Parathyroid adenoma (tissue), 2 donors: ENCODE data around the gene PPIP5K2.

Experiments
- H2AFZ ChIP-seq: fragments of 300-600 bp; sonication (generic); one replicate; pipeline ENCODE4 v1.7.0; 2017; ENCODE audit warnings: antibody characterized with exemption, mild to moderate bottlenecking
- H3K27ac ChIP-seq: fragments of 300-600 bp; sonication (generic); one replicate; pipeline ENCODE4 v1.7.0; 2017
- H3K27me3 ChIP-seq: fragments of 300-600 bp; sonication (generic); one replicate; pipeline ENCODE4 v1.7.0; 2017; ENCODE audit warnings: low read length; ENCODE audit not compliant: control insufficient read depth, insufficient read depth
- H3K36me3 ChIP-seq: fragments of 300-600 bp; sonication (generic); one replicate; pipeline ENCODE4 v1.7.0; 2017; ENCODE audit warnings: low read length; ENCODE audit not compliant: control insufficient read depth, insufficient read depth
- H3K4me1 ChIP-seq: fragments of 300-600 bp; sonication (generic); one replicate; pipeline ENCODE4 v1.7.0; 2017; ENCODE audit warnings: control low read depth
- H3K4me2 ChIP-seq: fragments of 300-600 bp; sonication (generic); one replicate; pipeline ENCODE4 v1.7.0; 2017; ENCODE audit warnings: low read length
- H3K4me3 ChIP-seq: fragments of 300-600 bp; sonication (generic); one replicate; pipeline ENCODE4 v1.7.0; 2017; ENCODE audit warnings: low read depth, low read length
- H3K79me2 ChIP-seq: fragments of 300-600 bp; sonication (generic); one replicate; pipeline ENCODE4 v1.7.0; 2017; ENCODE audit warnings: control low read depth
- H3K9ac ChIP-seq: fragments of 300-600 bp; sonication (generic); one replicate; pipeline ENCODE4 v1.7.0; 2017; ENCODE audit warnings: mild to moderate bottlenecking
- H3K9me3 ChIP-seq: fragments of 300-600 bp; sonication (generic); one replicate; pipeline ENCODE4 v1.7.0; 2017; ENCODE audit warnings: low read length; ENCODE audit not compliant: control insufficient read depth
- TF ChIP-seq, protein P1 (sequence below): fragments of 300-600 bp; sonication (generic); IDR thresholded peaks from one replicate; pipeline ENCODE4 v1.7.0; 2017; ENCODE audit warnings: antibody characterized with exemption, mild to moderate bottlenecking
- donor health status: primary hyperparathyroidism.

Gene PPIP5K2

DNA sequence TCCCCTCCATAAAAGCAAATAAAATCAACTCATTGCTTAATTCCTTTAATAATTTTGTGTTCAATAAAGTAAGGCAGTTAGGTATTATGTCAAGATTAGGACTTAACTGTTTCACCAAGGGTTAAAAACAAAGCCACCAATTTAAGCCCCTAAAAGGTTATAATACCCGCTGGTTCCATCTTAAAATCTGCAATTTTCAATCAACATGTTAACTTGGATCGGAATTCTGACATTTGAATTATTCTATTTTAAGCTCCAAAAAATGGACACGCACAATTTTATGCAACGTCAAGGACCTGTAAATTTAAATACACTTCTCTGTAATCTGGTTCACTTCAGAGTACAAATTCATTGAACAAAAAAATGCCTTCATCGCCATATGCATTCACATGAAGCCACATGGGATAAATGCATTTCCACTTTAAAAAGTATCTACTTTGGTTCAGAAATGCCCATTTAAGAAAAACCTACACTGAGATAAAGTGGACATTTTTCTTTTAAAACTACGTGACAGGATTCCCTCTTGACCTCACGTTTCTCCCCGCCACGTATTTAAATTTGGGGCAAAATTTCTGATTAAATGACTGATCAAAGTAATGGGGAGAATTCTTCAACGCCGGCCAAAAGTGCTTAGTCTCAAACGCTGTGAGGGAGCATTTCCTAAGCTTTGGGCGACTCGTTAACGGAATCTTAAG lies 884 bp upstream of the PPIP5K2 start:
- H3K4me1 ChIP-seq, result no peaks in the 10 kb centered on the region
- peak overlapping the region; percentile 95 for H3K4me3 ChIP-seq
- peak overlapping the region; percentile 94 for H3K27ac ChIP-seq
- H3K79me2 ChIP-seq, result peaks cover 21% of the 10 kb centered on the region
- H3K4me2 ChIP-seq, result peak overlapping the region; percentile 91
- peak overlapping the region; percentile 95 for H2AFZ ChIP-seq
- no peaks in the 10 kb centered on the region for H3K27me3 ChIP-seq
- H3K9ac ChIP-seq, result peak overlapping the region; percentile 78
- TF ChIP-seq, protein P1, sequence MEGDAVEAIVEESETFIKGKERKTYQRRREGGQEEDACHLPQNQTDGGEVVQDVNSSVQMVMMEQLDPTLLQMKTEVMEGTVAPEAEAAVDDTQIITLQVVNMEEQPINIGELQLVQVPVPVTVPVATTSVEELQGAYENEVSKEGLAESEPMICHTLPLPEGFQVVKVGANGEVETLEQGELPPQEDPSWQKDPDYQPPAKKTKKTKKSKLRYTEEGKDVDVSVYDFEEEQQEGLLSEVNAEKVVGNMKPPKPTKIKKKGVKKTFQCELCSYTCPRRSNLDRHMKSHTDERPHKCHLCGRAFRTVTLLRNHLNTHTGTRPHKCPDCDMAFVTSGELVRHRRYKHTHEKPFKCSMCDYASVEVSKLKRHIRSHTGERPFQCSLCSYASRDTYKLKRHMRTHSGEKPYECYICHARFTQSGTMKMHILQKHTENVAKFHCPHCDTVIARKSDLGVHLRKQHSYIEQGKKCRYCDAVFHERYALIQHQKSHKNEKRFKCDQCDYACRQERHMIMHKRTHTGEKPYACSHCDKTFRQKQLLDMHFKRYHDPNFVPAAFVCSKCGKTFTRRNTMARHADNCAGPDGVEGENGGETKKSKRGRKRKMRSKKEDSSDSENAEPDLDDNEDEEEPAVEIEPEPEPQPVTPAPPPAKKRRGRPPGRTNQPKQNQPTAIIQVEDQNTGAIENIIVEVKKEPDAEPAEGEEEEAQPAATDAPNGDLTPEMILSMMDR, result no peak
- H3K9me3 ChIP-seq, result no peaks in the 10 kb centered on the region
- H3K36me3 ChIP-seq, result no peaks in the 10 kb centered on the region

DNA sequence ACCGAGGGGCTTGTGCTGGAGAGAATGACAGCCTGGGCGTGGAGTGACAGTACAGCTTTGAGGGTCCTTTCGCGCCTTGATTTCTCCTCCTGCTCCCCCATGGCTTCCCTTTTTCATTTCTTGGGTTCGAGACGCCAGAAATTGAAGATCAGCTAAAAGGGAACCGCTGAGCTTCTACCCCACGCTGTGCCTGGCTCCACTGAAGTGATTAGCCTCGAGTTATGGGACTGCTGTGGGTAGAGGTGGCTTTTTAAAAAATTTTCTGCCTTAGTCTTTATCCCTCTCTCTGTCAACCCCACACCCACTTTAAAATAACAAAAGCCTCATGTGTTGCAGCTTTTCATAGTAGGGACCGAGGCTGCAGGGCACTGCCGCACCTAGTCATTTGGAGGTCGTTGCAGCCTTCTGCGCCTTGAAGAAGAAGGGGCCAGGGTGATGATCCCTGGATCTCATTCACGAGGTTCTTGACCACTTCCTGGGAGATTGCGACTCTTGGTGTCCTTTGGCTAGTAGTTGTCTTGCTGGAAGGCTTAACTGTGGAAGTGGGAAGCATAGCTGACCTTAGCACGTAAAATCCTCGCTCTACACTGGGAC lies 603 bp downstream of the PPIP5K2 start:
- peak overlapping the region; percentile 95 for H3K4me3 ChIP-seq
- peaks cover 18% of the 10 kb centered on the region for H3K79me2 ChIP-seq
- H3K9ac ChIP-seq, result peak overlapping the region; percentile 55
- H3K4me2 ChIP-seq, result peak overlapping the region; percentile 82
- no peaks in the 10 kb centered on the region for H3K27me3 ChIP-seq
- H3K27ac ChIP-seq, result peak overlapping the region; percentile 94
- TF ChIP-seq, protein P1, result no peak
- H3K9me3 ChIP-seq, result no peaks in the 10 kb centered on the region
- peak overlapping the region; percentile 95 for H2AFZ ChIP-seq
- H3K36me3 ChIP-seq, result no peaks in the 10 kb centered on the region
- no peaks in the 10 kb centered on the region for H3K4me1 ChIP-seq

DNA sequence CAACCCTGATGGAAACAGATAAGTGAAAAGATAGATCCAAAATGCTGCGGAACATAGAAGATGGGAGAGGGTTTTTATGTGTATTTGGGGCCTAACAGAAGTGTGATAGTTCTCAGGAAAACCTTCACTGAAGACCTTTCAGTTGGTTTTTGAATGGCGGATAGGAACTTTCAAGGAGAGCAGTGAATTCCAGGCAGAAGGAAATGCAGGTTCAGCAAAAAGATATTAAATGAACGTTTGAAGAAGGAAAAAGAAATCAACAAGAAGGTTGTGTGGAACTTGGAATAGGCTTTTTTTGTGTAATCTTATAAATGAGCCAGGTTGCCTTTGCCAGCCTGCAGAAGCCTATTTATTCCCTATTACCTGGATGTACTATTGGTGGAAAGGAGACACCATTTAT lies 2.1 kb downstream of the PPIP5K2 start:
- no peak overlapping the region for H2AFZ ChIP-seq
- TF ChIP-seq, protein P1, result no peak
- H3K4me2 ChIP-seq, result no peak overlapping the region
- no peak overlapping the region for H3K9ac ChIP-seq
- peaks cover 18% of the 10 kb centered on the region for H3K79me2 ChIP-seq
- H3K4me1 ChIP-seq, result no peaks in the 10 kb centered on the region
- no peak overlapping the region for H3K4me3 ChIP-seq
- no peaks in the 10 kb centered on the region for H3K9me3 ChIP-seq
- no peaks in the 10 kb centered on the region for H3K36me3 ChIP-seq
- H3K27me3 ChIP-seq, result no peaks in the 10 kb centered on the region
- no peak overlapping the region for H3K27ac ChIP-seq

DNA sequence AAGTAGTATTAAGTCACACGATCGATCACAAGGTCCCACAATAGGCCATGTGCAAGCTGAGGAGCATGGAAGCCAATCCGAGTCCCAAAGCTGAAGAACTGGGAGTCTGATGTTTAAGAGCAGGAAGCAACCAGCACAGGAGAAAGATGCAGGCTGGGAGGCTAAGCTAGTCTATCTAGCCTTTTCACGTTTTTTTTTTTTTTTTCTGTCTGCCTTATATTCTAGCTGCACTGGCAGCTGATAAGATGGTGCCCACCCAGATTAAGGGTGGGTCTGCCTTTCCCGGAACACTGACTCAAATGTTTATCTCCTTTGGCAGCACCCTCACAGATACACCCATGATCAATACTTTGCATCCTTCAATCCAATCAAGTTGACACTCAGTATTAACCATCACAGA lies 6.5 kb downstream of the PPIP5K2 start:
- Histone ChIP-seq H3K4me3 (no peak overlapping the region), H3K36me3 (no peaks in the 10 kb centered on the region), H3K4me2 (no peak overlapping the region), H3K4me1 (no peaks in the 10 kb centered on the region), H2AFZ (no peak overlapping the region), H3K27ac (no peak overlapping the region), H3K27me3 (no peaks in the 10 kb centered on the region), H3K79me2 (no peaks in the 10 kb centered on the region), H3K9me3 (no peaks in the 10 kb centered on the region), H3K9ac (no peak overlapping the region)
- TF ChIP-seq, protein P1, result no peak
